Activated naive CD8-positive, alpha-beta T cell treated with anti-CD3 and anti-CD28 coated beads for 36 hours (primary cell): ENCODE data around the gene PLAAT2. TPM values are rescaled to one million over a fixed set of nuclear protein-coding genes. Genes with fewer than 3 reads are reported as not detected.
"Not testable (repeated sequence)": the region's sequence is repeated elsewhere in the genome, so short reads cannot be mapped to it uniquely, and the experiment has no call there.

ENCODE experiments used
- DNase-seq: peaks from one replicate; pipeline ENCODE4 v3.0.0; 2021
- H3K27ac Mint-ChIP-seq: one replicate; pipeline ENCODE4 v1.8.0; 2022; ENCODE audit warnings: mild to moderate bottlenecking, moderate library complexity, mixed read lengths
- H3K27me3 Mint-ChIP-seq: one replicate; pipeline ENCODE4 v1.8.0; 2022; ENCODE audit warnings: mild to moderate bottlenecking, mixed read lengths
- H3K36me3 Mint-ChIP-seq: one replicate; pipeline ENCODE4 v1.8.0; 2021; ENCODE audit warnings: mild to moderate bottlenecking, mixed read lengths
- H3K4me1 Mint-ChIP-seq: one replicate; pipeline ENCODE4 v1.8.0; 2021; ENCODE audit warnings: mixed read lengths
- H3K4me3 Mint-ChIP-seq: one replicate; pipeline ENCODE4 v1.8.0; 2022; ENCODE audit warnings: mild to moderate bottlenecking, moderate library complexity, mixed read lengths
- H3K9me3 Mint-ChIP-seq: one replicate; pipeline ENCODE4 v1.8.0; 2022; ENCODE audit warnings: mixed read lengths
- total RNA-seq, 2 experiments: library from RNA; stranded (reverse); gene quantifications; one replicate each; pipeline ENCODE4 v1.2.3, GENCODE V29; 2021

Gene PLAAT2
- total RNA-seq, 2 experiments from 2014 or later, result 0.52 to 1.0 TPM

DNA sequence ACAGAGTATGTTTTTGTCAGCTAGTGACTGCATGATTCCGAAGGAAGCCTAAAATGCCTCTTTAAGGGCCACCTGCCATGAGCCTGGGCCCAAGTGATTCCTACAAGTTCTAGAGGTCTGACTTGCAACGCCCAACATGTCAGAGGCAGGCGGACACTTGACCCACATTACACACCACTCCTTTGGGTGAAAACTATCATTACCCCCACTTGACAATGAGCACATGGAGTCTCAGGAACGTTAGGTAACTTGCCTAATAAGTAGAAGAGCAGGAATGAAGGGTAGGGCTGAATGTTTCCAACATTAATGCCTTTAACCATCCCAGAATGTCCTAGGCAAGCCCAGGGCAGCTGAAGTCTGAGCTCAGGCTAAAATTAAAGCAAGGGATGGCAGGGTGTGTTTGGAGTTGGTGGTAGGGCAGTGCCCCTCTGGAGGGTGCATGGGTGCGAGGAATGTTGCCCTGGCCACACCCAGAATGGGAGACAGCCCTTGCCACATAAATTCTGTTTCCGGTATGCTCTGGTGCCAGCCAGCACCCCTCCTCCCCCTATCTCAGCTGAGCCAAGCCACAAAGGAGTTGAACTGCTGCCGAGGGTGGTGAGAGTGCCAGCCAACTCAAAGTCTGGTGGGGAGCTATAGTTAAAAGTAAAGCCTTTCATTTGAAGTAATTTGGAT, 2.5 kb downstream of the PLAAT2 start:
- no peak overlapping the region for H3K4me3 Mint-ChIP-seq
- H3K27me3 Mint-ChIP-seq, result no peaks in the 10 kb centered on the region
- H3K36me3 Mint-ChIP-seq, result no peaks in the 10 kb centered on the region
- H3K4me1 Mint-ChIP-seq, result peaks cover 41% of the 10 kb centered on the region
- no peak overlapping the region for H3K27ac Mint-ChIP-seq
- no peak for DNase-seq
- no peaks in the 10 kb centered on the region for H3K9me3 Mint-ChIP-seq

DNA sequence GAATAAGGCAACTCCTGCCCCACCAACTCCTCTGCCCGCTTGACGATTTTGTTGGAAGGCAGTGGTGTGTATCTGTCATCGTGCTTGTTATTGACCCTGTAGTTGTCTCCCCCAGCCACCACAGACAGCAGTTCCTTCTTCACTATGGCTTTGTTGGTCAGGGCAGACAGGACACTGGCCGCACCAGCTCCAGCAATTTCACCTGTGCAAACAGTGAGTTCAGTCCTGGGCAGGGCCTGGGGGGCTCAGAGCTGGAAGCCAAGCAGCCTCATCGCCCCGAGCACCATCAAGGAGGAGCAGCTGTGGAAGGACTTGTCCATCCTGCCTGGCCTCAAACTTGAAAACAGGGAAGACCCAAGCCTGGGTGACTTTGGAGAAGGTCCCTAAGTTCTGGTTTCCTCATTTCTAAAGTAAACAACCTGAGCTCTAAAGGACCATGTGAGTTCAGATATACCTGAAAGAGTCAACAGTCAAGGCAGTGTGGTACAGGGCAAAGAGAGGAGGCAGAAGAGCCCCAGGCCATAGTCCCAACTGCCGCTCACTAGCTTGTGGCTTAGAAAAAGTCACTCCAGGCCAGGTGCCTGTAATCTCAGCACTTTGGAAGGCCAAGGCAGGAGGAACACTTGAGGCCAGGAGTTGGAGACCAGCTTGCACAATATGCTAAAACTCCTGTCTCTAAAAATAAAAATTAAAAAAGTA, 4.6 kb downstream of the PLAAT2 start:
- H3K4me3 Mint-ChIP-seq, result no peak overlapping the region
- H3K9me3 Mint-ChIP-seq, result no peaks in the 10 kb centered on the region
- peaks cover 42% of the 10 kb centered on the region for H3K4me1 Mint-ChIP-seq
- no peak for DNase-seq
- H3K27me3 Mint-ChIP-seq, result no peaks in the 10 kb centered on the region
- H3K27ac Mint-ChIP-seq, result no peak overlapping the region
- H3K36me3 Mint-ChIP-seq, result no peaks in the 10 kb centered on the region

DNA sequence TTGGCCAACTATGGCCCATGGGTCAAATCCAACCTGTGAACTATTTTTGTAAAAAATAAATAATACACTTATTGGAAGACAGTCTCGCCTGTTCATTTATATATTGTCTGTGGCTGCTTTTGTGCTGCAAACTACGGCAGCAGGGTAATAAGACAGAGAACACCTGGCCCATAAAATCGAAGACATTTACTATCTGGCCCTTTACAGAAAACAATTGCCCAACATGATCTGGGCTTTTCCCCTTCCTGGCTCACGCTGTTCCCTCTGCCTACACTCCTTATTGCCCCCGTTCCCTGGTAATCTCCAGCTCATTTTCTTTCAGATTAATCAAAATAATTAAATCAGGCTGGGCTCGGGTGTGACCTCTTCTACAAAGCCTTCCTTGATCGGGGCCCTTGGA, 5.6 kb downstream of the PLAAT2 start:
- H3K4me1 Mint-ChIP-seq, result peaks cover 48% of the 10 kb centered on the region

DNA sequence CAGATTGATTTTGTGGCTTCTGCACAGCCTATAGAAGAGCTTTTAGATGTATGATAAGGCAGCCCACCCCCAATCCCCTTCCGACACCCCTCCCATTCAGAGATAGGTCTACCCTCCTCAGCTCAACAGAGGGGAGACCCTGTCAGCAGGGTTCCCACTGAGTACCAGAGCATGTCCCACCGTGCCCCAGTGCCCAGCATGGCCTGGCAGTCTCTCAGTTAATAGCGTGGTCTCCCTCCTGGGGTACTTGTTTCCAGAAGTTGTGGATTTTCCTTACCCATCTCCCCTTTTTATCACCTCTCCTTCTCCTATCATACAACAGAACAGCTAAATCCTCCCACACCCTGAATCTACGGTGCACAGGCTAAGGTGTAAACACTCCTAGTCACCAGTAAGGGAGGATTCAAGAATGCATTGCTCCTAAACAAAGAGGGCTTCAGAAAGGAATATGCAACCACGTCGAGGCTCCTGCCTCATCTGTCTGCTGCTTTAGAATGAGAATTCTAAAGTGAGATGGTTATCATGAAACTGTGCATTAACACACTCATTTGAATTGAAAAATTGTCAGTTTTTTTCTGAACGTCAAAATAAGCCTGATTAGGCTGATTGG, 6.7 kb downstream of the PLAAT2 start:
- H3K27ac Mint-ChIP-seq, result no peak overlapping the region
- H3K36me3 Mint-ChIP-seq, result peaks cover 8% of the 10 kb centered on the region
- H3K4me3 Mint-ChIP-seq, result no peak overlapping the region
- H3K4me1 Mint-ChIP-seq, result peaks cover 54% of the 10 kb centered on the region
- H3K9me3 Mint-ChIP-seq, result peaks cover 3% of the 10 kb centered on the region
- DNase-seq, result no peak
- H3K27me3 Mint-ChIP-seq, result no peaks in the 10 kb centered on the region

More for the DNA sequence above, 5.6 kb downstream of the PLAAT2 start:
- Mint-ChIP-seq H3K4me3 (no peak overlapping the region), H3K9me3 (peaks cover 3% of the 10 kb centered on the region), H3K27ac (no peak overlapping the region), H3K27me3 (no peaks in the 10 kb centered on the region), H3K36me3 (peaks cover 4% of the 10 kb centered on the region)
- no peak for DNase-seq

DNA sequence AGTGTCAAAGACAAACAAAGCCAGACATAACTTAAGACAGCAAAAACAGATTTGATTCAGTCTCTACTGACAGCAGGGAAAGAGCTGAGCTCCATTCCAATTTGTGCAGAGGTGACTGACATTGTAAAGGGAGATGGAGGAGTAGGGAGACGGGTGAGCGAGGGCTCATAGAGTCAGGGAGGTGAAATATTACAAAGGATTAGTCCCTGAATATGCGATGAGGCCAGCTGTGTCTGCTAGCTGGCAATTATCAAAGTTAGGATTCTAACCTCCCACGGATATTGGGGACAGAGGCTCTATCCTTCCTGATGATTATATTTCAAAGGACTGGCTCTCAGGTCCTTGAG, 8.3 kb downstream of the PLAAT2 start:
- H3K27ac Mint-ChIP-seq, result no peak overlapping the region

DNA sequence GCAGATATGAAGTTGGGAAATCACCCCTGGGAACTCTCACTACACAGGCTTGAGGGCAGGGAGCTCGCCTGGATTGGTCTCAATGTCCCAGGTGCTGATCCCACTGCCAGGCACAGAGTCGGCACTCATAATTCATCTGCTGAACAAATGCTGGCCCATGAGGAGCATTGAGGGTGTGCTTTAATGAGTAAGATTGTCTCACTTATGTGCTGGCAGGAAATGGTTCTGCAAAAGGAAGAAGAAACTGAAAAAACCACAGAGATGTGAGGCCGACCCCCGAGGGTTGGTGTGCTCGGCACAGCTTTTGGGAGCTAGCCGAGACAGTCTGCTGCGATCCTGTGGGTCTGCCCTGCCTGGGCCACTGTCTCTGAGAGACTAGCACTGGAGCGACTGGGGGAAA, 9.4 kb downstream of the PLAAT2 start:
- Mint-ChIP-seq H3K4me1 (peaks cover 54% of the 10 kb centered on the region), H3K9me3 (peaks cover 8% of the 10 kb centered on the region), H3K36me3 (peaks cover 18% of the 10 kb centered on the region), H3K27ac (peak overlapping the region; percentile 97), H3K4me3 (peak overlapping the region; percentile 75), H3K27me3 (no peaks in the 10 kb centered on the region)
- DNase-seq, result peak; percentile 63

More for the DNA sequence above, 8.3 kb downstream of the PLAAT2 start:
- Mint-ChIP-seq H3K4me1 (peaks cover 49% of the 10 kb centered on the region), H3K36me3 (peaks cover 15% of the 10 kb centered on the region), H3K9me3 (peaks cover 6% of the 10 kb centered on the region), H3K4me3 (no peak overlapping the region), H3K27me3 (no peaks in the 10 kb centered on the region)
- no peak for DNase-seq

DNA sequence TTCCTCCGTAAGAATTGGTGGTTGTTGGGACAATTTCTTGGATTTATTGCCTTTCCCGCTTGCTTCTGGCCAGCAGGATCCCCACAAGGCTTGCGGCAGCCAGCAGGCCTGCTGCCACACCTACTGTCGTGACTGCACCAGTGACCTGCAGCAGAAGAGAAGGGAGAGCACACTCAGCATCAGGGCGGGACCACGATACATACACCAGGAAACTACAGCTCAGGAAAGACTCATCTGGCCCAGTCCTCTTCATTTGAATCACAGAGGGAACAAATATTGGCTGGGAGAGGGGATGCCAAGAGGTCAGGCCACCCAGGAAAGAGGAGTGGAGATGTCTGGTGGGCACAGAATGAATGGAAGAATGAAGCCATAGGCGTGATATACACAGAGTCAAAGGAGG, 10.3 kb downstream of the PLAAT2 start:
- H3K27me3 Mint-ChIP-seq, result no peaks in the 10 kb centered on the region
- H3K36me3 Mint-ChIP-seq, result peaks cover 20% of the 10 kb centered on the region
- H3K4me1 Mint-ChIP-seq, result peaks cover 54% of the 10 kb centered on the region
- peak overlapping the region; percentile 54 for H3K4me3 Mint-ChIP-seq
- H3K9me3 Mint-ChIP-seq, result peaks cover 8% of the 10 kb centered on the region
- H3K27ac Mint-ChIP-seq, result peak overlapping the region; percentile 97
- no peak for DNase-seq

DNA sequence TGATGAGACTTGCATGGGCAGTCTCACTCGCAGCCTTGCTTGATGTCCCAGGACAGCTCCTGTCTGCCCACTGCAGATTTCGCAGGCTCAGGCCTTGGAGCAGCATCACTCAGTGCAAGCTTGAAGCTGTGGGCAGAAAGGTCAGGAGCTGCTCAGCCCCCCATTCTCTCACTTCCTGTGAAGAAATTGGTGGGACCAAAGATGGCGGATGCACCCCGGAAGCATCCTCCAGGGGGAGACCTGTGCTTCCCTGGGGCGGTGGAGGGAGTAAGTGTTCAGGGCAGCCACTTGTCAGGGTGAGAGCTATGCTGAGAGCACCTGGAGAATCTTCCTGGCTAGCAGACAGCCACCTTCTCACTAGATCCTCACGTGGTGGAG, 11.3 kb downstream of the PLAAT2 start:
- peaks cover 8% of the 10 kb centered on the region for H3K9me3 Mint-ChIP-seq
- peak overlapping the region; percentile 97 for H3K27ac Mint-ChIP-seq
- H3K4me3 Mint-ChIP-seq, result peak overlapping the region; percentile 75
- peak; percentile 53 for DNase-seq
- no peaks in the 10 kb centered on the region for H3K27me3 Mint-ChIP-seq
- H3K4me1 Mint-ChIP-seq, result peaks cover 54% of the 10 kb centered on the region
- H3K36me3 Mint-ChIP-seq, result peaks cover 26% of the 10 kb centered on the region

DNA sequence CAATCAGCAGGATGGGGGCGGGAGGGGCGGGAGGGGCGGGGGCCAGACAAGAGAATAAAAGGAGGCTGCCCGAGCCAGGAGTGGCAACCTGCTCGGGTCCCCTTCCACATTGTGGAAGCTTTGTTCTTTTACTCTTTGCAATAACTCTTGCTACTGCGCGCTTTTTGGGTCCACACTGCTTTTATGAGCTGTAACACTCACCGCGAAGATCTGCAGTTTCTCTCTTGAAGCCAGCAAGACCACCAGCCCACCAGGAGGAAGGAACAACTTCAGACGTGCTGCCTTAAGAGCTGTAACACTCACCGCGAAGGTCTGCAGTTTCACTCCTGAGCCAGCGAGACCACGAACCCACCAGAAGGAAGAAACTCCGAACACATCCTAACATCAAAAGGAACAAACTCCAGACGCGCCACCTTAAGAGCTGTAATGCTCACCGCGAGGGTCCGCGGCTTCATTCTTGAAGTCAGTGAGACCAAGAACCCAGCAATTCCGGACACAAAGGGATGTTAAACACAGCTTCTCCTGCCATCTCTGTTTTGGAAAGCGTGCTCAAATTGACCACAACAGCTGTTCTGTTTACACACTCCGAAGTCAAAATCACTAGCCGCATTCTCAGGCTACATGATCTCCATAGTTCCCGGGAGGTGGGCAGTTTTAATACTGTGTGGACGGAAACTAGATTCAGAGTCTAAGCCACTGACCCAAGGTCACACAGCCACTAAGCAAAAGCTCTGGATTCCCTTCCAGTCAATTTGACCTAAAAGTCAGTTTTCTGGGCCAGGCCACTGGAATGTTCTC, 11.9 kb downstream of the PLAAT2 start:
- Mint-ChIP-seq H3K27ac (peak overlapping the region; percentile 97), H3K9me3 (peaks cover 8% of the 10 kb centered on the region), H3K27me3 (no peaks in the 10 kb centered on the region), H3K4me1 (peaks cover 54% of the 10 kb centered on the region), H3K4me3 (peak overlapping the region; percentile 75), H3K36me3 (peaks cover 27% of the 10 kb centered on the region)
- DNase-seq, result peak; percentile 49

DNA sequence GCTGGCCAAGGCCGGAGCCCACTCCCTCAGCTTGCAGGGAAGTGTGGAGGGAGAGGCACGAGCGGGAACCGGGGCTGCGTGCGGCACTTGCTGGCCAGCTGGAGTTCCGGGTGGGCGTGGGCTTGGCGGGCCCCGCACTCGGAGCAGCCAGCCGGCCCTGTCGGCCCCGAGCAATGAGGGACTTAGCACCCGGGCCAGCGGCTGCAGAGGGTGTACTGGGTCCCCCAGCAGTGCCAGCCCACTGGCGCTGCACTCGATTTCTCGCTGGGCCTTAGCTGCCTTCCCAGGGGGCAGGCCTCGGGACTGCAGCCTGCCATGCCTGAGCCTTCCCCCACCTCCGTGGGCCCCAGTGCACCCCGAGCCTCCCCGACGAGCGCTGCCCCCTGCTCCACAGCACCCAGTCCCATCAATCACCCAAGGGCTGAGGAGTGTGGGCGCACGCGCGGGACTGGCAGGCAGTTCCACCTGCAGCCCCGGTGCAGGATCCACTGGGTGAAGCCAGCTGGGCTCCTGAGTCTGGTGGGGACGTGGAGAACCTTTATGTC, 13.0 kb downstream of the PLAAT2 start:
- DNase-seq, H3K9me3 Mint-ChIP-seq, H3K27ac Mint-ChIP-seq, H3K27me3 Mint-ChIP-seq, H3K4me3 Mint-ChIP-seq: not testable (repeated sequence)
- Mint-ChIP-seq H3K4me1 (peaks cover 47% of the 10 kb centered on the region), H3K36me3 (peaks cover 29% of the 10 kb centered on the region)

DNA sequence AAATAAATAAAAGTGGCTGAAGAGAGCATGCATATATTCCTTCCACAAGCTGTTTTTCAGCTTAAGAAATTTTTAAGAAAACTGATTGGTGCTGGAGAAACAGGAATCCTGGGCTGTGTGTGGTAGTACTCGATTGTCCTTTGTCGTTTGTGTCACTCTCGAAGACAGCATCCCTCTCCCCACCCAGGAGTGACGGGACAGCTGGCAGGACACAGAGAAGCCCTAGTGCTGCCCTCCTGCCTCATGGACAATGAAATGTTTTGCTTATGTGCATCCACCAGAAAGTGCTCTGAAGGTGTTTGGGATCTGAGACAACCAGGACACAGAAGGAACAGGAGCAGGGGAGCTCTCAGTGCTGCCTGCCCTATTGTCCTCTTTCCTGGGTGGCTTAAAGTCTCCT, 13.8 kb downstream of the PLAAT2 start:
- DNase-seq, result no peak
- H3K27ac Mint-ChIP-seq, result peak overlapping the region; percentile 25
- H3K36me3 Mint-ChIP-seq, result peaks cover 29% of the 10 kb centered on the region
- H3K4me3 Mint-ChIP-seq, result no peak overlapping the region
- peaks cover 42% of the 10 kb centered on the region for H3K4me1 Mint-ChIP-seq
- no peaks in the 10 kb centered on the region for H3K27me3 Mint-ChIP-seq
- peaks cover 8% of the 10 kb centered on the region for H3K9me3 Mint-ChIP-seq

DNA sequence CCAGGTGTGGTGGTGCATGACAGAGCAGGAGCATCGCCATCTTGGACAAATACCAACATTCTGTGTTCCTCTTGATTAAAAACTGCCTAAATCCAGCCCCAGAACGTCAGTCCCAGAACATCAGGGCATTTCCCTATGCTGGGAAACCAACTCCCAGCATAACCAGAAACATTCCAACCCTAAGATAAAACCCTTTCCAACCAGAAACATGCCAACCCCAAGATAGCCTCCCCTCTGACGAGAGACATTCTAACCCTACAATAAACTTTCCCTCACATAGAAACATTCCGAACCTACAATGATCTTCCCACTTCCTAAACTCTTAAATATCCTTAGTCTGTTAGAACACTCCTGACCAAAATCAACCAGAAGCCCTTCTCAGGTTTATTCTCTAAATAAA, 15.0 kb downstream of the PLAAT2 start:
- Mint-ChIP-seq H3K4me1 (peaks cover 39% of the 10 kb centered on the region), H3K4me3 (no peak overlapping the region), H3K27me3 (no peaks in the 10 kb centered on the region), H3K36me3 (peaks cover 30% of the 10 kb centered on the region), H3K9me3 (peaks cover 8% of the 10 kb centered on the region), H3K27ac (no peak overlapping the region)
- DNase-seq, result no peak

DNA sequence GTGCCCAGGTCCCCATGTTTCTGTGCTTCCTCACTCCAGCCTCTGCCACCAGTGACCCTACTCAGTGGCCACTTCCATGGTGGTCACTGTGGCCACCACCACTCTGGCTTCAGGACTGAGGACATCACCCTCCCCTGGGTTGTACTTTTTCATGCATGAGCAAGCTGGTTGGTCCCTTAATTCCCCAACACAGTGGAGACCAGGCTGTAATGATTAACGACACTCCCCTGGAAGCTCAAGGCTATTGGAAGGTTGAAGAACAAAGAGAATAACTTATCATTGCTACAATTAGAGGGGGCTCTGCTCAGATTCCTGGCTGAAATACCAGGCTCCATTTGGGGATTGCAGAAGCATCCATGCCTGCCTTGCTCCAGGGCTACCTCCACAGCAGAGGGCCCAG, 16.1 kb downstream of the PLAAT2 start:
- Mint-ChIP-seq H3K9me3 (peaks cover 6% of the 10 kb centered on the region), H3K27ac (peak overlapping the region; percentile 19), H3K4me1 (peaks cover 35% of the 10 kb centered on the region), H3K4me3 (no peak overlapping the region), H3K36me3 (peaks cover 25% of the 10 kb centered on the region), H3K27me3 (no peaks in the 10 kb centered on the region)
- no peak for DNase-seq

DNA sequence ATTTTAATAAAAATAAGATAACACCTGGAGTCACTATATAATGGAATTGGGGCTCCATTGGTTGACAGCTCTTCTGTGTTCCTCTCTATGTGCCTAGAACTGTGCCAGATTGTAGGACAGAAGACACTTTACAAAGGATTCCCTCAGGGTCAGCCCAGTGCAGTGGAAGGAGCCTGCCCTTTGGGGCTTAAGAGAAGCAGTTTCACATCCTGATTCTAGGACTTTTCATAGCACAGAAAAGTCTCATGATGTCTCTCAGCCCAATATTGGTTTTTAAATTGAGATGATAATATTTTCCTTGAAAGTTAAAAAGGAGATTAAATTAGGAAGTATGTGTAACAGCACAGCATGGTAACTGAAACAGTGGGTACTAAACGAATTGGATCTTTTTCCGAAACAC, 19.5 kb downstream of the PLAAT2 start:
- no peaks in the 10 kb centered on the region for H3K9me3 Mint-ChIP-seq
- H3K36me3 Mint-ChIP-seq, result peaks cover 13% of the 10 kb centered on the region
- no peak overlapping the region for H3K27ac Mint-ChIP-seq

DNA sequence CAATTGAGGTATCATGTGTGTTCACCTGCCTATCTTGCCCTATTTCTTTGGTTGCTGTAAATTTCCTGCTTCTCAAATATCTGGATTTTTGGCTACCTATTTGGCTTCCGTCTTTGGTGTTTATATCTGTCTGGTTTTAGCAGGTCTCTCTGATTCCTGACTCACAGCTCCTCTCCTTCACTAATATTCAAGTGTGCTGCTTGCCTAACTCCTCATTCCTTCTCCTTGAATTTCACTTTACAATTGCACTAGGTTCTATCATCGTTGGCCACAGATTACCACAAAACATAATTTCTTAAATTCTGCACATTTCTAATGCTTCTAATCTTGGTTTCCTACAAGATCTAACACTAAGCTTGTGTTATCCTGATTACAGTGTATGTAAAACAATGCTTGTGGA, 20.7 kb downstream of the PLAAT2 start:
- H3K27ac Mint-ChIP-seq, H3K9me3 Mint-ChIP-seq, H3K27me3 Mint-ChIP-seq, DNase-seq, H3K4me3 Mint-ChIP-seq: not testable (repeated sequence)
- H3K4me1 Mint-ChIP-seq, result peaks cover 45% of the 10 kb centered on the region
- peaks cover 11% of the 10 kb centered on the region for H3K36me3 Mint-ChIP-seq

More for the DNA sequence above, 19.5 kb downstream of the PLAAT2 start:
- H3K27me3 Mint-ChIP-seq, result no peaks in the 10 kb centered on the region
- H3K4me3 Mint-ChIP-seq, result no peak overlapping the region
- H3K4me1 Mint-ChIP-seq, result peaks cover 34% of the 10 kb centered on the region
- DNase-seq, result no peak
